Amniotic stem cell (primary cell): Measurements from ENCODE around the gene SKOR1.

Source experiments
- DNase-seq: peaks from one replicate; lab custom pipeline; 2025; lab: John Stamatoyannopoulos, UW

SKOR1 gene, protein sequence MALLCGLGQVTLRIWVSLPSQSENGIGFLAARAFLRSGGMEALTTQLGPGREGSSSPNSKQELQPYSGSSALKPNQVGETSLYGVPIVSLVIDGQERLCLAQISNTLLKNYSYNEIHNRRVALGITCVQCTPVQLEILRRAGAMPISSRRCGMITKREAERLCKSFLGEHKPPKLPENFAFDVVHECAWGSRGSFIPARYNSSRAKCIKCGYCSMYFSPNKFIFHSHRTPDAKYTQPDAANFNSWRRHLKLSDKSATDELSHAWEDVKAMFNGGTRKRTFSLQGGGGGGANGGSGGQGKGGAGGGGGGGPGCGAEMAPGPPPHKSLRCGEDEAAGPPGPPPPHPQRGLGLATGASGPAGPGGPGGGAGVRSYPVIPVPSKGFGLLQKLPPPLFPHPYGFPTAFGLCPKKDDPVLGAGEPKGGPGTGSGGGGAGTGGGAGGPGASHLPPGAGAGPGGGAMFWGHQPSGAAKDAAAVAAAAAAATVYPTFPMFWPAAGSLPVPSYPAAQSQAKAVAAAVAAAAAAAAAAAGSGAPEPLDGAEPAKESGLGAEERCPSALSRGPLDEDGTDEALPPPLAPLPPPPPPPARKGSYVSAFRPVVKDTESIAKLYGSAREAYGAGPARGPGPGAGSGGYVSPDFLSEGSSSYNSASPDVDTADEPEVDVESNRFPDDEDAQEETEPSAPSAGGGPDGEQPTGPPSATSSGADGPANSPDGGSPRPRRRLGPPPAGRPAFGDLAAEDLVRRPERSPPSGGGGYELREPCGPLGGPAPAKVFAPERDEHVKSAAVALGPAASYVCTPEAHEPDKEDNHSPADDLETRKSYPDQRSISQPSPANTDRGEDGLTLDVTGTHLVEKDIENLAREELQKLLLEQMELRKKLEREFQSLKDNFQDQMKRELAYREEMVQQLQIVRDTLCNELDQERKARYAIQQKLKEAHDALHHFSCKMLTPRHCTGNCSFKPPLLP

DNA sequence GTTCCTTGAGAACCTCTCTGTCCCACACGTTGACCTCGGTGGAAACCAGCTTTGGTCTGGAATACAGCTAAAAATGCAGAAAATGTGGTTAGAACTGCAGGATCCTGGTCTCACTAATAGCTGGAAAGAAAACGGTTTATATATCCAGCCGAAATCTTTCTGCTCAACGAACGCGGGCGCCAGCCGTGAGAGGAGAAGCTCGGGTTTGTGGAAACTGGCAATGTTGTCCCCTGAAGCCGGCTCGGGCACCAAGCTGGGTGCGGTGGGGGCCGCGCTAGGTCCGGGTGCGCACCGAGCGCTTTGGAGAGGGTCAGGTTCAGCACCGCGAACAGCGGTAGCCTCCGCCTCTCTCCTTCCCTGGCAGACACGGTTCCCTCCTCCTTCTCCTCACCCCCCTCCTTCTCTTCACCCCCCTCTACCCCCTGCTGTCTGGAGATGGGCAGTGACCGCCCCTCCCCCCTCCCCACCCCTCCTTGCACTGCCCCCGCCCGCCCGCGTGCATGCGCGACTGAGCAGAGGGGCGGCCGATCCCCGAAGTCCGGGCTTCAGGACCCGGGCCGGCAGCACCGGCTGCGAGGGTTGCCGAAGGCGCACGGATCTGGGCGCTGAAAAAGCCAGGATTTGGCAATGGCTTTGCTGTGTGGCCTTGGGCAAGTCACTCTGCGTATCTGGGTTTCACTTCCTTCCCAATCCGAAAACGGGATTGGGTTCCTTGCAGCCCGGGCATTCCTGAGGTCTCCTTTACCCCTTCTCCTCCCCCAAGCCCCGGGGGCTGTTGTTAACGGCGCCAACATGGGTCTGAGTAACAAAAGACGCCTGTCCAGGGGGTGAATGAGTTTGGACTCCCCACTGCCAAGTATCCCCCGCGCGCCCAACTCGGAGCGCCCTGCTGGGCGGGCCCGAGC, at the start of gene SKOR1:
TSS of gene SKOR1 (plus strand) at position 534 of the 905 bp plus-strand sequence. CDS start at position 628, 94 bp downstream.
- DNase-seq = no peak

GRCh38 chr15:67775998-67776397, 49.3 kb upstream of the SKOR1 start:
- no peak for DNase-seq

- no peak for DNase-seq
These were observed 48.7 kb upstream of the SKOR1 start for GRCh38 chr15:67776600-67776999.

GRCh38 chr15:67777071-67777470, 48.2 kb upstream of the SKOR1 start:
- no peak for DNase-seq

DNA sequence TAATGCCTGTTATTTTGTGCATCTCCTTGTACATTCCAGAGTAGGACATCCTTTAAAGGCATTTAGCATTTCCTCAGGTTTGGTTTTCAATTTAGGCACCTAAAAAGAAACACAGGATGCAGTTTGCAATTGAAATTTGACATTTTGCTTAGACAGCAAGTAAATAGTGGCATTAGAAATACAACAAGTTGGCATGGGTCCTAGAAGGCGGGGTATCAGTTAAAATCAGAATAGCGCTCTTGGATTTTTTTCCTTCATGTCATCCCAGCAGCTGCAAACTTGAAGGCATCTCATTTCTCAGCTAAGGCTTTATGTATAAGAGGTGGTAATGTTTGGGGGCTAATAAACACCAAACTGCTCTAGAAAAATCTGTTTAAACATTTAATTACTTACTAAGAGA, 47.5 kb upstream of the SKOR1 start:
- DNase-seq = no peak

DNA sequence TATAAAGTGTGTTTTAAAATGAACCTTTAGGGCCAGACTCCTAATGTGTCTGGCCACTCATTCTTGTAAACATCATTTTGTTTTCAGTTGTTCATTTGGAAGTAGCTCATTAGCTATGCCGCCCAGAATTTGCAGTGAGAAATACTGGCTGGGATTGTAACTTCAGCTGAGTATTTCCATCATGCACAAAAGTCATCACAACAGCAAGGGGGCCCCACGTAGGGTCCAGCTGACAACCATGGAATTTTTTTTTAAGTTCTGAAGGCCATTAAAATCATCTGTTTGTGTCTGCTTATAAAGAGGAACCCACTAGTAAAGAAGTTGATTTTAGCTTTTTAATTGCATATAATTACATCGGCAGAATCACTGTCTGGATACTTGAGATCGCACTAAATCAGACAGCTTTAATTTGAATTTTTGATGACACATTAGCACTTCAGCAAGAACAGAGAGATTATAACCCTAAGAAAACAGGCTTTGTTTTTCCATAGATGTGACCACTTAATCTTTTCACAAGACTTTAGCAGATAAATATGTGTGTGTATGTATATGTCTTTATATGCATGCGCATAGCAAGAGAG, 46.3 kb upstream of the SKOR1 start:
- DNase-seq = no peak

GRCh38 chr15:67779549-67780111, 45.7 kb upstream of the SKOR1 start:
- DNase-seq = no peak

- no peak for DNase-seq
These were observed 44.2 kb upstream of the SKOR1 start for GRCh38 chr15:67781061-67781460.

- no peak for DNase-seq
These were observed 43.2 kb upstream of the SKOR1 start for GRCh38 chr15:67781907-67782690.

DNA sequence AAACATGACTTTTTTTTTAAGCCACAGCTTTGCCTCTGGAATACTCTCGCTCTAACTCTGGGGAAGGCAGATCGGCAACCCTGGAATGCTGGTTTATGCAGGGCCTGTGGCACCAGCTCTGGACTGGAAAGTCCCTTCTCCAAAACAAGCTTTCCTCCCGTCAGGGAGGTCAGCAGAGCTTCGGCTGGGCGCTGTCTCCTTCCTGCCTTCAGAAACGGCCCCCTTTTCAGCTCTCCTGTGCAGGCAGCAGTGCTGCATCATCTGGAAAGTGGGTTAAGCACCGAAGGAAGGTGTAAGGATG, 42.7 kb upstream of the SKOR1 start:
- DNase-seq = no peak

- no peak for DNase-seq
These were observed 42.0 kb upstream of the SKOR1 start for GRCh38 chr15:67783303-67783702.

- DNase-seq = no peak
These were observed 41.1 kb upstream of the SKOR1 start for GRCh38 chr15:67784090-67784781.

DNA sequence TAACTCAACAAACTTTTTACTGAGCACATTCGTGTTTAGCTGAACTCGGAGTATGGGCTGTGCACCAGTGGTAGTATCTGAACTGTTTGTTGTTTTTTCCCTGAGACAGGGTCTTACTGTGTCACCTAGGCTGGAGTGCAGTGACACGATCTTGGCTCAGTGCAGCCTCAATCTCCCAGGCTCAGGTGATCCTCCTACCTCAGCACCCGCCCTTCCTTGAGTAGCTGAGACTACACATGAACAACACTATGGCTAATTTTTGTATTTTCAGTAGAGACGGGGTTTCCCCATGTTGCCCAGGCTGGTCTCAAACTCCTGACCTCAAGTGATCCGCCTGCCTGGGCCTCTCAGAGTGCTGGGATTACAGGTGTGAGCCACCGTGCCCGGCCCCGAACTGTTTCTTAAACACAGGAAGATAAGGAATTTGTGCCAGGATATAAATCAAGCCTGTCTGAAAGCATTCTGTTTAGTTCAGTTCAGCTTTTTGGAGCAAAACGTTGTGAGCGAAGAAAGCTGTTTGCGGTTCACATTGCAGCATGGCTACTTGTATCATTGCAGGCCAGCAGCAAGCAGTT, 40.4 kb upstream of the SKOR1 start:
- DNase-seq = no peak

DNA sequence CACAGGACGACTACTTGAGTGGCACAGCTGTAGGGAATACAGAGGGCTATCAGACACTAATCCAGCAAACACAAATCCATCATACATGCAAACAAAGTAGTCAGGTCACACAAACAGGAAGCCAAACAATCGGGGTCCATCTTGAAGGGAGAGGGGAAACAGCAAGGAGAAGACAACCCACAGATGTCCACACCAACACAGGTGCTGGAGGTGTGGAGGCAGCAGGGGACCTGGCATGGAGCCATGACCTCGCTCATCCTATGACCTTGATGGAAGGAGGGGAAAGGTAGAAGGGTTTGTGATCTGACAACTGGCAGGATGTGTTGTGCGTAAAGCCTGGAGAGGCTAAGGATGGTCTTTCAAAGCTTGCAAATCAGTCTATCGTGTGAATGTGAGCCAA, 39.9 kb upstream of the SKOR1 start:
- DNase-seq = no peak

GRCh38 chr15:67786646-67787045, 38.7 kb upstream of the SKOR1 start:
- DNase-seq = no peak

GRCh38 chr15:67788986-67789385, 36.3 kb upstream of the SKOR1 start:
- DNase-seq = no peak

GRCh38 chr15:67790610-67791319, 34.5 kb upstream of the SKOR1 start:
- no peak for DNase-seq

DNA sequence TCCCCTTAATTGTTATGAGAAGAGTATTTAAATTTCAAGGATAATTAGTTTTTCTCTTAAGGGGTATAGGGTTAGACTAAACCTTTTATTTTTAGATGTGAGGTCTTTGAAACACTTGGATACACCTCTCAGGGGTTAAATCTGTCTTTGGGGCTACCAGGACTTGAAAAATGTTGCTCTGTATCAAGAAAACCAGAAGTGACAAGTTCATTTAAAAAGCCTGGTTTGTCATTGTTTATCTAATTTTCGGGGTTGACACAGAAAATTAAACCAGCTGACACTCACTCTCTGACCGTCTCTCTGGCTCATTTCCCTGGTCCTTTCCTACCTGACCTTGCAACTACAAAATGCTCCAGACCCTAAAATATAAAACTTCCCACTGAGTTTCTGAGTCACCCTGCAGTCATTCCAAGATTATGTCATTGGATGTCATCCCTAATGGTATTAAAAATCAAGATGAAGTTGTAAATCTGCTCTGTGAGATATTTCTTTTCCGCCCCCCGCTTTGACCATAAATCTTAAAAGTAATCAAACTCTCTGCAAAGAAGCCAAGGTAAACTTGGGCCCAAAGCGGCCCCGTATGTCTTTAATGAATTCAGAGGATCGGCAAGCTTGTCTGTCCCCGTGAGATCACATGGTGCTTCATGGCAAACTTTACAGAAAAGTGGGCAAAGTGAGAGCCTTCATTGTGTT, 32.9 kb upstream of the SKOR1 start:
- DNase-seq = no peak
